HepG2 (cell line): Measurements from ENCODE around the gene B4GALT5. TPM values are rescaled to one million over a fixed set of nuclear protein-coding genes. Genes with fewer than 3 reads are reported as not detected.
"Not testable (repeated sequence)": the region's sequence is repeated elsewhere in the genome, so short reads cannot be mapped to it uniquely, and the experiment has no call there.

Experiments
- ATAC-seq: fragments of 200-7000 bp; cut with Tn5 transposase; 3 replicates; pipeline ENCODE4 v1.9.1; 2020; ENCODE audit warnings: mild to moderate bottlenecking, moderate library complexity
- BruUV-seq: library from RNA; stranded (reverse); fragments of 400-500 nt; replicated peaks from 2 replicates; lab custom pipeline; 2021; lab: Mats Ljungman, UMichigan
- CTCF ChIA-PET: fragments of 300-600 bp; formaldehyde crosslinking; extraction: SDS; loops from one replicate; lab custom pipeline; 2021; ENCODE audit warnings: low total read pairs, inconsistent platforms, low intra/inter-chr PET ratio; lab: Yijun Ruan, JAX
- POLR2A ChIA-PET: fragments of 350-600 bp; sonication (Branson Sonifier 250); formaldehyde crosslinking; loops from one replicate; lab custom pipeline; 2020; ENCODE audit warnings: antibody characterized with exemption, inconsistent platforms; lab: Yijun Ruan, JAX
- DNase-seq: peaks from one replicate; pipeline ENCODE4 v3.0.0-alpha.2; 2015; ENCODE audit warnings: low spot score
- FAIRE-seq: peaks from 3 replicates; lab custom pipeline; 2011; peaks lifted over from hg19 to GRCh38; lab: Jason Lieb, UNC
- H2AFZ ChIP-seq: one replicate; pipeline ENCODE4 v1.6.1; 2011; ENCODE audit warnings: low read length, inconsistent platforms
- H3K27ac ChIP-seq: fragments of 300-600 bp; 3 replicates; pipeline ENCODE4 v1.8.0; 2011; ENCODE audit warnings: mixed run types, mild to moderate bottlenecking, mixed read lengths, low read length, inconsistent platforms; ENCODE audit not compliant: insufficient read depth; ENCODE audit errors: extremely low read length
- H3K27me3 ChIP-seq, 2 experiments: fragments of 200-600 bp in 1 of 2; 2 replicates in 1 of 2; 3 replicates in 1 of 2; pipeline versions ENCODE4 v1.6.0 to v1.8.0; 2011; ENCODE audit warnings: low read length in 2 of 2, mild to moderate bottlenecking in 2 of 2, moderate library complexity in 2 of 2, inconsistent platforms in 1 of 2; ENCODE audit not compliant: insufficient read depth in 2 of 2, control insufficient read depth in 1 of 2
- H3K36me3 ChIP-seq, 2 experiments: fragments of 200-600 bp in 1 of 2; replicated peaks in 1 of 2; 2 replicates in 1 of 2; 3 replicates in 1 of 2; pipeline versions ENCODE4 v1.5.1 to v1.8.0; 2011; ENCODE audit warnings: low read length in 2 of 2, inconsistent platforms in 1 of 2; ENCODE audit not compliant: insufficient read depth in 2 of 2, control insufficient read depth in 1 of 2
- H3K4me1 ChIP-seq: 2 replicates; pipeline ENCODE4 v1.5.1; 2012; ENCODE audit warnings: low read length, inconsistent platforms; ENCODE audit not compliant: insufficient read depth
- H3K4me2 ChIP-seq: 2 replicates; pipeline ENCODE4 v1.6.0; 2011; ENCODE audit warnings: low read depth, low read length, inconsistent platforms
- H3K4me3 ChIP-seq, 3 experiments: fragments of 200-600 bp in 1 of 3; sonication (generic), shearing (Covaris generic) in 1 of 3; replicated peaks in 1 of 3; 2 replicates each; pipeline ENCODE4 v1.5.1; 2011 to 2016; ENCODE audit warnings: low read length in 3 of 3, inconsistent platforms in 2 of 3, low read depth in 2 of 3, mild to moderate bottlenecking in 2 of 3, control low read depth in 1 of 3, mixed read lengths in 1 of 3; ENCODE audit not compliant: insufficient read depth in 1 of 3
- H3K79me2 ChIP-seq: one replicate; pipeline ENCODE4 v1.6.1; 2011; ENCODE audit warnings: low read length, inconsistent platforms; ENCODE audit not compliant: insufficient read depth
- H3K9ac ChIP-seq: 2 replicates; pipeline ENCODE4 v1.6.0; 2011; ENCODE audit warnings: mild to moderate bottlenecking, low read depth, low read length, inconsistent platforms; ENCODE audit not compliant: insufficient read depth
- H3K9me3 ChIP-seq: 2 replicates; pipeline ENCODE4 v1.5.1; 2012; ENCODE audit warnings: mild to moderate bottlenecking, low read length
- H4K20me1 ChIP-seq: 2 replicates; pipeline ENCODE4 v1.6.0; 2011; ENCODE audit warnings: inconsistent platforms, mild to moderate bottlenecking, low read length, moderate library complexity; ENCODE audit not compliant: insufficient read depth
- ETS1 ChIP-seq: sonication (generic); formaldehyde crosslinking; IDR thresholded peaks from 2 replicates; pipeline ENCODE4 v1.4.0; 2020; ENCODE audit warnings: missing genetic modification reagents
- NAIF1 ChIP-seq: sonication (generic); formaldehyde crosslinking; IDR thresholded peaks from 2 replicates; pipeline ENCODE4 v1.5.0; 2020; ENCODE audit warnings: mild to moderate bottlenecking, missing genetic modification reagents, borderline replicate concordance
- TARDBP ChIP-seq: sonication (generic); formaldehyde crosslinking; IDR thresholded peaks from 2 replicates; pipeline ENCODE4 v1.8.0; 2022; ENCODE audit warnings: mild to moderate bottlenecking, missing genetic modification reagents
- TFDP1 ChIP-seq: IDR thresholded peaks from 2 replicates; pipeline ENCODE4 v1.6.1; 2016; ENCODE audit warnings: missing compliant biosample characterization, missing genetic modification reagents, borderline replicate concordance
- ZFP62 ChIP-seq: sonication (generic); formaldehyde crosslinking; IDR thresholded peaks from 2 replicates; pipeline ENCODE4 v1.4.0; 2020; ENCODE audit warnings: missing genetic modification reagents
- ZNF556 ChIP-seq: sonication (generic); formaldehyde crosslinking; IDR thresholded peaks from 2 replicates; pipeline ENCODE4 v1.4.0; 2020; ENCODE audit warnings: mild to moderate bottlenecking, missing genetic modification reagents, borderline replicate concordance
- ZNF710 ChIP-seq: sonication (generic); formaldehyde crosslinking; IDR thresholded peaks from 2 replicates; pipeline ENCODE4 v1.5.0; 2020; ENCODE audit warnings: mild to moderate bottlenecking, missing genetic modification reagents, borderline replicate concordance
- ZNF777 ChIP-seq: sonication (generic); formaldehyde crosslinking; IDR thresholded peaks from 2 replicates; pipeline ENCODE4 v1.4.0; 2020; ENCODE audit warnings: missing genetic modification reagents
- ZNF841 ChIP-seq: sonication (generic); formaldehyde crosslinking; IDR thresholded peaks from 2 replicates; pipeline ENCODE4 v1.8.1; 2023; ENCODE audit warnings: missing genetic modification reagents, borderline replicate concordance
- WGBS: methylation state at CpG from one replicate; pipeline ENCODE4 v1.1.6; 2017; ENCODE audit warnings: low lambda C conversion rate; 5-methylcytosine and 5-hydroxymethylcytosine counted together
- in situ Hi-C: cut with HindIII; loops from 2 replicates; pipeline ENCODE4 v1.10.0; 2017; ENCODE audit warnings: low pct_unique_long_range_greater_than_20kb; ENCODE audit not compliant: extremely low pct_ligation_motif_present
- intact Hi-C: fragments of 100-400 bp; cut with micrococcal nuclease; formaldehyde crosslinking; loops from one replicate; pipeline ENCODE4 v1.10.0; 2022; ENCODE audit not compliant: unreplicated experiment
- polyA plus RNA-seq, 8 experiments: library from polyadenylated mRNA; depleted of rRNA in 3 of 8; stranded (reverse) in 7 of 8; unstranded in 1 of 8; fragments of >200 nt; fragmentation: Illumina TruSeq in 4 of 8; extraction: Trizol in 4 of 8; gene quantifications; 2 replicates each; pipeline versions ENCODE4 v1.2.1 to v1.2.3, GENCODE V29; 2011 to 2016; ENCODE audit warnings: low read depth in 4 of 8, missing spikeins in 1 of 8, mixed read lengths in 1 of 8; ENCODE audit not compliant: insufficient read depth in 1 of 8
- total RNA-seq, 5 experiments: library from RNA; depleted of rRNA; stranded (reverse); fragments of >200 nt; fragmentation: Illumina TruSeq; extraction: Trizol; gene quantifications; 2 replicates each; pipeline ENCODE4 v1.2.3, GENCODE V29; 2016; ENCODE audit warnings: low read depth in 1 of 5

Gene B4GALT5
- total and polyA plus RNA-seq, 2 of the 13 experiments (the other 11 are each of a cell fraction or from before 2014, with no cell fraction given) = 27.3 to 30.9 TPM

- TF ChIP-seq TARDBP (peak; percentile 17; the same call in 1 of the 2 replicates), ZNF556 (CRISPR knock-in tag) (no peak), ZFP62 (no peak), ZNF777 (no peak)
- TF ChIP-seq, all 625 proteins: peak for 4
Measured at GRCh38 chr20:49762940-49763766, 49.5 kb upstream of the B4GALT5 start (continued).

GRCh38 chr20:49761888-49762287, 48.2 kb upstream of the B4GALT5 start:
- 86% methylated on average over 7 of the region's 7 CpGs for WGBS

GRCh38 chr20:49759266-49759950, 45.7 kb upstream of the B4GALT5 start:
- H3K79me2 ChIP-seq = no peaks in the 10 kb centered on the region
- CTCF ChIA-PET = no interaction called here
- BruUV-seq = no TSS peak
- no peak overlapping the region for H3K27ac ChIP-seq
- no peak overlapping the region for H3K9ac ChIP-seq
- ATAC-seq (no peak), DNase-seq (no peak), FAIRE-seq (no peak)
- H3K9me3 ChIP-seq = no peaks in the 10 kb centered on the region
- H3K4me3 ChIP-seq = no peak overlapping the region
- no peak overlapping the region for H3K4me2 ChIP-seq
- POLR2A ChIA-PET = interaction anchor here (0.7 to 2.3 kb wide), 5 partner anchors 9 to 157 kb away, joined by 3 to 10 read pairs (median 4); partner anchors contain the start of gene SLC9A8
- WGBS = 50% methylated on average over 7 of the region's 7 CpGs
- intact Hi-C loops = no loop called here
- no peaks in the 10 kb centered on the region for H3K36me3 ChIP-seq
- H4K20me1 ChIP-seq = no peaks in the 10 kb centered on the region
- H3K4me1 ChIP-seq = peaks cover 56% of the 10 kb centered on the region
- in situ Hi-C loops = no loop called here
- no peak overlapping the region for H2AFZ ChIP-seq
- no peaks in the 10 kb centered on the region for H3K27me3 ChIP-seq
- no peak for TF ChIP-seq ZNF710
- TF ChIP-seq NAIF1 (CRISPR knock-in tag) = no peak
- no peak for TF ChIP-seq ETS1 (CRISPR knock-in tag)
- TF ChIP-seq ZNF841 = no peak
- no peak for TF ChIP-seq TFDP1 (CRISPR knock-in tag)

More at GRCh38 chr20:49761888-49762287, 48.2 kb upstream of the B4GALT5 start:
- H3K9me3 ChIP-seq, ATAC-seq, in situ Hi-C loops, H3K4me3 ChIP-seq, H3K27ac ChIP-seq, DNase-seq, H2AFZ ChIP-seq, H3K36me3 ChIP-seq, H3K79me2 ChIP-seq, FAIRE-seq, H4K20me1 ChIP-seq, CTCF ChIA-PET, H3K9ac ChIP-seq, H3K27me3 ChIP-seq, BruUV-seq, H3K4me2 ChIP-seq, intact Hi-C loops: not testable (repeated sequence)
- H3K4me1 ChIP-seq = peaks cover 55% of the 10 kb centered on the region
- POLR2A ChIA-PET = interaction anchor here (2.1 kb wide), 1 partner anchor 11 kb away, joined by 5 read pairs; no protein-coding TSS in a partner anchor
